GM12878 (cell line): ENCODE measurements around the gene KIRREL2. TPM values are rescaled to one million over a fixed set of nuclear protein-coding genes. Genes with fewer than 3 reads are reported as not detected.

Experiments
- ATAC-seq: fragments of 200-7000 bp; cut with Tn5 transposase; 3 replicates; pipeline ENCODE4 v1.9.1; 2020; ENCODE audit warnings: mild to moderate bottlenecking, moderate library complexity
- BruUV-seq: library from RNA; stranded (reverse); fragments of 400-500 nt; replicated peaks from 2 replicates; lab custom pipeline; 2021; lab: Mats Ljungman, UMichigan
- CTCF ChIA-PET: fragments of 300-600 bp; sonication (Branson Sonifier 250); formaldehyde crosslinking; extraction: SDS; loops from one replicate; lab custom pipeline; 2021; ENCODE audit warnings: inconsistent platforms; lab: Yijun Ruan, JAX
- POLR2A ChIA-PET: fragments of 350-600 bp; formaldehyde crosslinking; extraction: SDS; loops from one replicate; lab custom pipeline; 2021; ENCODE audit warnings: inconsistent platforms; lab: Charles Lee
- RAD21 ChIA-PET: fragments of 300-600 bp; sonication (Branson Sonifier 250); formaldehyde crosslinking; loops from one replicate; lab custom pipeline; 2023; ENCODE audit warnings: antibody characterized with exemption; ENCODE audit not compliant: unreplicated experiment; lab: Charles Lee
- SMC1A ChIA-PET: fragments of 300-600 bp; sonication (Branson Sonifier 250); formaldehyde crosslinking; loops from one replicate; lab custom pipeline; 2023; ENCODE audit not compliant: unreplicated experiment, uncharacterized antibody; lab: Charles Lee
- DNase-seq: peaks from one replicate; pipeline ENCODE4 v3.0.0-alpha.2; 2011; ENCODE audit warnings: low read depth, low spot score
- FAIRE-seq: peaks from 3 replicates; lab custom pipeline; 2011; peaks lifted over from hg19 to GRCh38; lab: Jason Lieb, UNC
- H2AFZ ChIP-seq: 2 replicates; pipeline ENCODE4 v1.6.0; 2011; ENCODE audit warnings: low read depth, low read length, control low read depth; ENCODE audit not compliant: control insufficient read depth
- H3K27ac ChIP-seq: 2 replicates; pipeline ENCODE4 v1.5.1; 2011; ENCODE audit warnings: control low read depth; ENCODE audit not compliant: control insufficient read depth, insufficient read depth
- H3K27me3 ChIP-seq, 2 experiments: replicated peaks in 1 of 2; 2 replicates each; pipeline versions ENCODE4 v1.6.0 to v1.6.1; 2011; ENCODE audit warnings: low read length in 1 of 2; ENCODE audit not compliant: control insufficient read depth in 2 of 2, insufficient read depth in 2 of 2
- H3K36me3 ChIP-seq, 2 experiments: 2 replicates each; pipeline ENCODE4 v1.5.1; 2011; ENCODE audit warnings: low read length in 1 of 2; ENCODE audit not compliant: control insufficient read depth in 2 of 2, insufficient read depth in 2 of 2
- H3K4me1 ChIP-seq: 2 replicates; pipeline ENCODE4 v1.6.1; 2011; ENCODE audit warnings: mild to moderate bottlenecking, low read length, moderate library complexity, mixed read lengths; ENCODE audit not compliant: control insufficient read depth, insufficient read depth
- H3K4me2 ChIP-seq: 2 replicates; pipeline ENCODE4 v1.6.0; 2011; ENCODE audit warnings: control low read depth; ENCODE audit not compliant: control insufficient read depth, insufficient read depth
- H3K4me3 ChIP-seq: fragments of 200-600 bp; sonication (generic); 2 replicates; pipeline ENCODE4 v1.5.1; 2016
- H3K79me2 ChIP-seq: 2 replicates; pipeline ENCODE4 v1.6.0; 2011; ENCODE audit warnings: low read length; ENCODE audit not compliant: control insufficient read depth, insufficient read depth
- H3K9ac ChIP-seq: 2 replicates; pipeline ENCODE4 v1.8.0; 2011; ENCODE audit warnings: low read length, control low read depth, mixed read lengths; ENCODE audit not compliant: control insufficient read depth, insufficient read depth
- H3K9me3 ChIP-seq: replicated peaks from 3 replicates; pipeline ENCODE4 v1.5.1; 2011; ENCODE audit warnings: mild to moderate bottlenecking, low read length; ENCODE audit not compliant: control insufficient read depth, insufficient read depth
- H4K20me1 ChIP-seq: 2 replicates; pipeline ENCODE4 v1.6.0; 2011; ENCODE audit not compliant: control insufficient read depth, insufficient read depth
- CBX5 ChIP-seq: sonication (generic); IDR thresholded peaks from 2 replicates; pipeline ENCODE4 v1.6.1; 2016; ENCODE audit warnings: low read depth, moderate library complexity, mild to moderate bottlenecking, inconsistent platforms
- JUNB ChIP-seq: IDR thresholded peaks from 2 replicates; pipeline ENCODE4 v1.6.1; 2016; ENCODE audit warnings: antibody characterized with exemption, mild to moderate bottlenecking
- MXI1 ChIP-seq: fragments of 150-350 bp; IDR thresholded peaks from 2 replicates; pipeline ENCODE4 v1.6.1; 2011; ENCODE audit warnings: low read depth, mild to moderate bottlenecking, inconsistent platforms, low read length, improper control_type of control experiment
- PKNOX1 ChIP-seq: fragments of 450-650 bp; IDR thresholded peaks from 2 replicates; pipeline ENCODE4 v1.6.1; 2016; ENCODE audit warnings: mild to moderate bottlenecking
- RAD21 ChIP-seq: IDR thresholded peaks from 2 replicates; pipeline ENCODE4 v1.6.1; 2011; ENCODE audit warnings: mild to moderate bottlenecking, low read depth, low read length, moderate library complexity; ENCODE audit not compliant: insufficient read depth
- RB1 ChIP-seq: fragments of 450-650 bp; formaldehyde crosslinking; IDR thresholded peaks from 2 replicates; pipeline ENCODE4 v1.6.1; 2017; ENCODE audit warnings: mild to moderate bottlenecking, borderline replicate concordance
- SMC3 ChIP-seq: IDR thresholded peaks from 2 replicates; pipeline ENCODE4 v1.6.1; 2011; ENCODE audit warnings: low read length, improper control_type of control experiment, borderline replicate concordance
- SP1 ChIP-seq: IDR thresholded peaks from one replicate; pipeline ENCODE4 v1.6.1; 2011; ENCODE audit warnings: low read depth, low read length
- SRF ChIP-seq, 2 experiments: IDR thresholded peaks; 2 replicates each; pipeline ENCODE4 v1.6.1; 2011; ENCODE audit warnings: low read depth in 2 of 2, low read length in 2 of 2, mild to moderate bottlenecking in 1 of 2, moderate library complexity in 1 of 2
- SUPT20H ChIP-seq: IDR thresholded peaks from 2 replicates; pipeline ENCODE4 v1.6.1; 2011; ENCODE audit warnings: low read depth, mild to moderate bottlenecking, low read length, moderate library complexity, borderline replicate concordance; ENCODE audit not compliant: control insufficient read depth
- WGBS: methylation state at CpG from one replicate; pipeline ENCODE4 v1.1.6; 2016; ENCODE audit warnings: low lambda C conversion rate; ENCODE audit not compliant: insufficient replicate concordance, insufficient coverage; ENCODE audit errors: missing lambda C conversion rate; 5-methylcytosine and 5-hydroxymethylcytosine counted together
- in situ Hi-C: fragments of 300-500 bp; cut with MboI; formaldehyde crosslinking; loops from 9 replicates; pipeline ENCODE4 v1.14.3; 2018; ENCODE audit warnings: mixed read lengths
- intact Hi-C: fragments of 100-400 bp; cut with micrococcal nuclease; formaldehyde crosslinking; loops from one replicate; pipeline ENCODE4 v1.14.2; 2022; ENCODE audit not compliant: unreplicated experiment
- polyA plus RNA-seq, 11 experiments: library from polyadenylated mRNA; depleted of rRNA in 4 of 11; unstranded in 6 of 11; stranded (reverse) in 5 of 11; fragments of >200 nt; fragmentation: Nextera tagmentation in 4 of 11; fragmentation: Illumina TruSeq in 1 of 11; extraction: Ambion mirVana in 4 of 11; extraction: Trizol in 1 of 11; gene quantifications; 1 replicate in 1 of 11; 2 replicates in 10 of 11; pipeline versions ENCODE4 v1.2.1 to v1.2.3, GENCODE V29; 2011 to 2016; ENCODE audit warnings: inconsistent platforms in 2 of 11, missing spikeins in 2 of 11, low read depth in 1 of 11
- total RNA-seq, 4 experiments: library from RNA; depleted of rRNA in 3 of 4; stranded (reverse); fragments of >200 nt in 3 of 4; fragmentation: Illumina TruSeq in 1 of 4; extraction: Trizol in 1 of 4; gene quantifications; 2 replicates each; pipeline versions ENCODE4 v1.2.1 to v1.2.3, GENCODE V29; 2013 to 2021

The KIRREL2 gene
- total and polyA plus RNA-seq, 10 of the 15 experiments (the other 5 are each of a cell fraction or from before 2014, with no cell fraction given): 0.03 to 0.06 TPM; not detected in 8

- CTCF ChIA-PET: no interaction called here
- WGBS: 29% methylated on average over 32 of the region's 32 CpGs
- SMC1A ChIA-PET: no interaction called here
- ATAC-seq (no peak), FAIRE-seq (no peak), DNase-seq (no peak)
- POLR2A ChIA-PET: no interaction called here
- Histone ChIP-seq H3K9me3 (no peaks in the 10 kb centered on the region), H3K79me2 (no peaks in the 10 kb centered on the region), H3K27me3 (peaks cover 5 to 8% of the 10 kb centered on the region in 2 experiments; a peak in 2 of 4 replicates), H3K36me3 (no peaks in the 10 kb centered on the region), H2AFZ (0 out of 2 replicates have a peak overlapping the region, but pooled peaks have one; percentile 17), H3K4me3 (no peak overlapping the region), H4K20me1 (no peaks in the 10 kb centered on the region), H3K4me1 (no peaks in the 10 kb centered on the region), H3K27ac (no peak overlapping the region), H3K4me2 (no peak overlapping the region), H3K9ac (no peak overlapping the region)
- no TSS peak for BruUV-seq
- TF ChIP-seq SMC3 (no peak), MXI1 (no peak), PKNOX1 (no peak), SRF (IDR thresholded peaks at IDR 0.05; ENCODE audit: low read depth in 2 of 2, low read length in 2 of 2) (no peak), RB1 (no peak), SUPT20H (no peak), JUNB (no peak), CBX5 (no peak), RAD21 (no peak), SP1 (no peak)
- in situ Hi-C loops: no loop called here
- RAD21 ChIA-PET: no interaction called here
- intact Hi-C loops: no loop called here
Observed at GRCh38 chr19:35851213-35852028, 5.3 kb upstream of the KIRREL2 start.
